OCI-LY1 (cell line): ENCODE results near the gene CTSC.

Source experiments
- EZH2 ChIP-seq: fragments of 200-600 bp; sonication (generic), shearing (Covaris generic); IDR thresholded peaks from 2 replicates; pipeline ENCODE4 v1.8.0; 2017; ENCODE audit warnings: borderline replicate concordance, mixed run types, mild to moderate bottlenecking, antibody characterized with exemption, low read length, moderate library complexity, mixed read lengths
- TF ChIP-seq, protein P1 (sequence below): fragments of 200-600 bp; sonication (generic), shearing (Covaris generic); IDR thresholded peaks from 2 replicates; pipeline ENCODE4 v1.5.1; 2017; ENCODE audit warnings: mild to moderate bottlenecking, antibody characterized with exemption, low read length, moderate library complexity, mixed read lengths

DNA sequence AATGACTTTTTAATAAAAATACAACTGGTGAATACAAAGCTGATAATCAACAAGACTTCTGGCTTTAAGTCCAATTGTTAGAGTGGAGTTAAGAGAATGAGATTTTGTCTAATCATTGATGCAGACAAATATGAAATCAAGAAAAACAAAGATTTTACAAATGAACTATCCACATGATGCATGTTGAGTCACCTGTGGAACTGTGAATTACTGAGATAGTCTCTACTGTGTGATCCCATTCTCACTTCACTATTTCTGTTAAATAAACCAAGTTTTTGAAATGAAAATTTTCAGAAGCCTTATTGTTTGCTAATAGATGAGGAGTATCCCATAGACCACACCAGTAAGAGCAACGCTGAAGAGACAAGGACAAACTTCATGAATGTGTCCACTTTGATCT is 8.4 kb upstream of the CTSC start:
- TF ChIP-seq, protein P1, sequence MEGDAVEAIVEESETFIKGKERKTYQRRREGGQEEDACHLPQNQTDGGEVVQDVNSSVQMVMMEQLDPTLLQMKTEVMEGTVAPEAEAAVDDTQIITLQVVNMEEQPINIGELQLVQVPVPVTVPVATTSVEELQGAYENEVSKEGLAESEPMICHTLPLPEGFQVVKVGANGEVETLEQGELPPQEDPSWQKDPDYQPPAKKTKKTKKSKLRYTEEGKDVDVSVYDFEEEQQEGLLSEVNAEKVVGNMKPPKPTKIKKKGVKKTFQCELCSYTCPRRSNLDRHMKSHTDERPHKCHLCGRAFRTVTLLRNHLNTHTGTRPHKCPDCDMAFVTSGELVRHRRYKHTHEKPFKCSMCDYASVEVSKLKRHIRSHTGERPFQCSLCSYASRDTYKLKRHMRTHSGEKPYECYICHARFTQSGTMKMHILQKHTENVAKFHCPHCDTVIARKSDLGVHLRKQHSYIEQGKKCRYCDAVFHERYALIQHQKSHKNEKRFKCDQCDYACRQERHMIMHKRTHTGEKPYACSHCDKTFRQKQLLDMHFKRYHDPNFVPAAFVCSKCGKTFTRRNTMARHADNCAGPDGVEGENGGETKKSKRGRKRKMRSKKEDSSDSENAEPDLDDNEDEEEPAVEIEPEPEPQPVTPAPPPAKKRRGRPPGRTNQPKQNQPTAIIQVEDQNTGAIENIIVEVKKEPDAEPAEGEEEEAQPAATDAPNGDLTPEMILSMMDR: no peak
- no peak for TF ChIP-seq EZH2
